KOPT-K1 (cell line): ENCODE data around the gene CNTNAP3B.
"Not testable (repeated sequence)": the region's sequence is repeated elsewhere in the genome, so short reads cannot be mapped to it uniquely, and the experiment has no call there.

Source experiments
- H3K27ac ChIP-seq: fragments of 200-600 bp; sonication (generic); 2 replicates; pipeline ENCODE4 v1.5.1; 2016; ENCODE audit warnings: antibody characterized with exemption, mild to moderate bottlenecking, low read depth, low read length; ENCODE audit not compliant: poor library complexity, severe bottlenecking
- H3K36me3 ChIP-seq: fragments of 200-600 bp; sonication (generic); 2 replicates; pipeline ENCODE4 v1.5.1; 2017; ENCODE audit warnings: antibody characterized with exemption, mild to moderate bottlenecking, low read length, moderate library complexity; ENCODE audit not compliant: insufficient read depth
- H3K9me3 ChIP-seq: fragments of 200-600 bp; sonication (generic); 2 replicates; pipeline ENCODE4 v1.5.1; 2017; ENCODE audit warnings: antibody characterized with exemption, low read length, mild to moderate bottlenecking; ENCODE audit not compliant: insufficient read depth, poor library complexity, severe bottlenecking

Gene CNTNAP3B

GRCh38 chr9:42129073-42129729, at the start of gene CNTNAP3B:
Gene CNTNAP3B, minus strand, starts transcription at chr9:42129426. Its CDS starts 332 bp downstream, at chr9:42129094.
- H3K9me3 ChIP-seq, H3K27ac ChIP-seq, H3K36me3 ChIP-seq: not testable (repeated sequence)

- H3K36me3 ChIP-seq, H3K9me3 ChIP-seq, H3K27ac ChIP-seq: not testable (repeated sequence)
These were observed 31.1 kb upstream of the CNTNAP3B start for GRCh38 chr9:42160299-42160698.

GRCh38 chr9:42127056-42127841, 2.0 kb downstream of the CNTNAP3B start:
- not testable (repeated sequence) for H3K27ac ChIP-seq, H3K9me3 ChIP-seq, H3K36me3 ChIP-seq

GRCh38 chr9:42121007-42121406, 8.2 kb downstream of the CNTNAP3B start:
- H3K36me3 ChIP-seq, H3K9me3 ChIP-seq, H3K27ac ChIP-seq: not testable (repeated sequence)

GRCh38 chr9:42095929-42096328, 33.3 kb downstream of the CNTNAP3B start:
- H3K27ac ChIP-seq, H3K9me3 ChIP-seq, H3K36me3 ChIP-seq: not testable (repeated sequence)

GRCh38 chr9:42084559-42084952, 44.7 kb downstream of the CNTNAP3B start:
- not testable (repeated sequence) for H3K36me3 ChIP-seq, H3K27ac ChIP-seq, H3K9me3 ChIP-seq

- H3K36me3 ChIP-seq, H3K9me3 ChIP-seq, H3K27ac ChIP-seq: not testable (repeated sequence)
These were observed 45.2 kb downstream of the CNTNAP3B start for GRCh38 chr9:42083877-42084558.

GRCh38 chr9:42080376-42080775, 48.9 kb downstream of the CNTNAP3B start:
- H3K36me3 ChIP-seq, H3K27ac ChIP-seq, H3K9me3 ChIP-seq: not testable (repeated sequence)

GRCh38 chr9:42074868-42075267, 54.4 kb downstream of the CNTNAP3B start:
- not testable (repeated sequence) for H3K36me3 ChIP-seq, H3K9me3 ChIP-seq, H3K27ac ChIP-seq

- H3K36me3 ChIP-seq, H3K27ac ChIP-seq, H3K9me3 ChIP-seq: not testable (repeated sequence)
These were observed 58.2 kb downstream of the CNTNAP3B start for GRCh38 chr9:42071026-42071425.

- H3K9me3 ChIP-seq, H3K27ac ChIP-seq: not testable (repeated sequence)
These were observed 59.0 kb downstream of the CNTNAP3B start for GRCh38 chr9:42070035-42070799.

GRCh38 chr9:42053874-42054273, 75.4 kb downstream of the CNTNAP3B start:
- H3K27ac ChIP-seq, H3K36me3 ChIP-seq, H3K9me3 ChIP-seq: not testable (repeated sequence)

More at GRCh38 chr9:42070035-42070799, 59.0 kb downstream of the CNTNAP3B start:
- not testable (repeated sequence) for H3K36me3 ChIP-seq

- not testable (repeated sequence) for H3K27ac ChIP-seq, H3K9me3 ChIP-seq, H3K36me3 ChIP-seq
These were observed 78.5 kb downstream of the CNTNAP3B start for GRCh38 chr9:42050701-42051100.

- H3K9me3 ChIP-seq, H3K27ac ChIP-seq: not testable (repeated sequence)
These were observed 84.7 kb downstream of the CNTNAP3B start for GRCh38 chr9:42044422-42045010.

GRCh38 chr9:42033541-42033940, 95.7 kb downstream of the CNTNAP3B start:
- not testable (repeated sequence) for H3K36me3 ChIP-seq, H3K27ac ChIP-seq, H3K9me3 ChIP-seq

More at GRCh38 chr9:42044422-42045010, 84.7 kb downstream of the CNTNAP3B start:
- H3K36me3 ChIP-seq, result not testable (repeated sequence)
